Stimulated activated CD8-positive, alpha-beta memory T cell treated with anti-CD3 and anti-CD28 coated beads, Interleukin-4, amount 100 ng/mL, for 1 hour (primary cell): Measurements from ENCODE around the gene KRTAP10-11.

ENCODE experiments used
- DNase-seq, 2 donors: peaks; one replicate each; pipeline ENCODE4 v3.0.0-alpha.2; 2020; ENCODE audit warnings: low read depth in 2 of 2, low spot score in 1 of 2

The KRTAP10-11 gene

GRCh38 chr21:44694776-44695175, 48.6 kb downstream of the KRTAP10-11 start:
- no peak for DNase-seq

DNA sequence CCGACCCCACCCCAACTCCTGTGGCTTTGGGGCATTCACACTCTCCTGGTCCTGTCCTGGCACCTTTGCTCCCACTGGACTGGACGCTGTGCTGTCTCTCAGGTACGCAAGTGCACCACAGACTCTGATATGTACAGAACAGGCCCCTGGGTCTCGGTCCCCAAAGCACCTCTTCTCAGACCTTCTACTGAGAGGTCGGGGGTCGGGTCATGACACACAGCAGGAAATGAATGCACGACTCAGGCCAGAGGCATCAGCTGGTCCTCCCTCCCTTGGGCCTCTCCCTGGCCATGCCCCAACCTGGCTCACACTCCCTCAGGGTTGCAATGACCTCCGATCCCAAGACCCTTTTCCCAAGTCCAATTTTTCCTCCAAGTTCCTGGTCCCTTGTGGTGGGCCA, 49.0 kb downstream of the KRTAP10-11 start:
- DNase-seq: no peak

DNA sequence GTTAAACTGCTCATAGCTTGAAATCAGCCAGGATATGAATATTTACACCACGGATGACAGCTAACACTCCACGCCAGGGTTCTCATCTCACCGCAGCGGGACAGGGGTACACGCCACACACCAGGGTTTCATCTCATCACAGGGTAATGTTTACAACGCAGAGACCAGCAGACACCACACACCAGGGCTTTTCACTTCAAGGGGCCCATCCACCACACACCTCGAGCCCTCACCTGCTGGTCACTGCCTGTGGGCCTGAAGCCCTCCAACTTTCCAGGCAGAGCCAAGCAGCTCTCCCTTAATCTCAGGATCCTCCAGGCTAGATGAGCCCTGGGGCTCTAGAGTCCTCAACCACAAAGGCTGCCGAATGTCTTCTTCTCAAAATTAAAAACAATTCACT, 49.4 kb downstream of the KRTAP10-11 start:
- DNase-seq: no peak

- no peak for DNase-seq
These were observed 50.4 kb downstream of the KRTAP10-11 start for GRCh38 chr21:44696572-44696971.
